ENCODE data around the gene MLLT6. TPM values are rescaled to one million over a fixed set of nuclear protein-coding genes. Genes with fewer than 3 reads are reported as not detected.
"Not testable (repeated sequence)": the region's sequence is repeated elsewhere in the genome, so short reads cannot be mapped to it uniquely, and the experiment has no call there.

MLLT6 gene
- total and polyA plus RNA-seq, 8 donors = 51.3 to 181 (median 68.7) TPM

GRCh38 chr17:38720941-38721340, 15.9 kb downstream of the MLLT6 start:
- no peak for TF ChIP-seq CTCF (IDR thresholded peaks at IDR 0.05)
- Histone ChIP-seq H3K27ac (no peak overlapping the region), H3K27me3 (no peaks in the 10 kb centered on the region), H3K4me3 (no peak overlapping the region), H3K9me3 (no peaks in the 10 kb centered on the region), H3K36me3 (peaks cover 0 to 37% (median 9%) of the 10 kb centered on the region in 3 donors), H3K4me1 (no peaks in the 10 kb centered on the region)
- DNase-seq = no peak
- intact Hi-C loops (cut with DNase I) = no loop called here
- ATAC-seq = no peak
- WGBS, 2 donors = 76 to 85% methylated on average over 6 of the region's 6 CpGs
- FAIRE-seq = no peak

GRCh38 chr17:38721802-38722201, 16.7 kb downstream of the MLLT6 start:
- FAIRE-seq = no peak
- no peak overlapping the region for H3K4me3 ChIP-seq
- no peaks in the 10 kb centered on the region for H3K4me1 ChIP-seq
- H3K36me3 ChIP-seq = peaks cover 0 to 29% (median 1%) of the 10 kb centered on the region in 3 donors
- no peaks in the 10 kb centered on the region for H3K9me3 ChIP-seq
- intact Hi-C loops (cut with DNase I) = no loop called here
- no peaks in the 10 kb centered on the region for H3K27me3 ChIP-seq
- DNase-seq = no peak
- no peak for TF ChIP-seq CTCF (IDR thresholded peaks at IDR 0.05)
- WGBS, 2 donors = 91 to 93% methylated on average over 12 to 16 of the region's 16 CpGs
- no peak for ATAC-seq
- H3K27ac ChIP-seq = no peak overlapping the region

GRCh38 chr17:38724337-38724988, 19.4 kb downstream of the MLLT6 start:
- H3K27ac ChIP-seq = no peak overlapping the region
- FAIRE-seq (no peak), DNase-seq (peak in 3 of 6 donors; percentile 58 to 84 (median 73)), ATAC-seq (peak in 3 of 4 donors; percentile 55 to 81 (median 67))
- H3K4me1 ChIP-seq = no peaks in the 10 kb centered on the region
- no peaks in the 10 kb centered on the region for H3K9me3 ChIP-seq
- no peak for TF ChIP-seq CTCF (IDR thresholded peaks at IDR 0.05)
- H3K36me3 ChIP-seq = peaks cover 0 to 19% (median 0%) of the 10 kb centered on the region in 3 donors
- intact Hi-C loops (cut with DNase I) = no loop called here
- H3K4me3 ChIP-seq = no peak overlapping the region
- WGBS, 2 donors = 39 to 48% methylated on average over 15 to 16 of the region's 16 CpGs
- no peaks in the 10 kb centered on the region for H3K27me3 ChIP-seq

GRCh38 chr17:38725066-38725465, 20.0 kb downstream of the MLLT6 start:
- Histone ChIP-seq H3K4me3 (no peak overlapping the region), H3K36me3 (peaks cover 0 to 19% (median 0%) of the 10 kb centered on the region in 3 donors), H3K9me3 (no peaks in the 10 kb centered on the region), H3K27me3 (no peaks in the 10 kb centered on the region), H3K27ac (no peak overlapping the region), H3K4me1 (no peaks in the 10 kb centered on the region)
- ATAC-seq (no peak), FAIRE-seq (no peak), DNase-seq (peak in 1 of 6 donors; percentile 38)
- TF ChIP-seq CTCF (IDR thresholded peaks at IDR 0.05) = no peak
- intact Hi-C loops (cut with DNase I) = no loop called here
- 82 to 85% methylated on average over 10 of the region's 10 CpGs for WGBS, 2 donors

- H3K4me3 ChIP-seq; H3K27ac ChIP-seq; FAIRE-seq; H3K9me3 ChIP-seq; ATAC-seq; H3K4me1 ChIP-seq; H3K27me3 ChIP-seq; intact Hi-C loops (cut with DNase I): not testable (repeated sequence)
- WGBS, 2 donors = 52 to 69% methylated on average over 6 to 7 of the region's 8 CpGs
- peaks cover 0 to 11% (median 0%) of the 10 kb centered on the region in 3 donors for H3K36me3 ChIP-seq
- DNase-seq = peak in 1 of 6 donors; percentile 35
Measured at GRCh38 chr17:38726145-38726544, 21.1 kb downstream of the MLLT6 start.

Data from pancreas (tissue), 10 donors.